GM20431 (cell line): ENCODE measurements around the gene NAA11.

Source experiments
- in situ Hi-C: fragments of 300-500 bp; cut with MseI, MboI; formaldehyde crosslinking; loops from one replicate; pipeline ENCODE4 v1.15.0; 2020; ENCODE audit warnings: low sequenced_read_pairs; ENCODE audit not compliant: unreplicated experiment

Gene NAA11

DNA sequence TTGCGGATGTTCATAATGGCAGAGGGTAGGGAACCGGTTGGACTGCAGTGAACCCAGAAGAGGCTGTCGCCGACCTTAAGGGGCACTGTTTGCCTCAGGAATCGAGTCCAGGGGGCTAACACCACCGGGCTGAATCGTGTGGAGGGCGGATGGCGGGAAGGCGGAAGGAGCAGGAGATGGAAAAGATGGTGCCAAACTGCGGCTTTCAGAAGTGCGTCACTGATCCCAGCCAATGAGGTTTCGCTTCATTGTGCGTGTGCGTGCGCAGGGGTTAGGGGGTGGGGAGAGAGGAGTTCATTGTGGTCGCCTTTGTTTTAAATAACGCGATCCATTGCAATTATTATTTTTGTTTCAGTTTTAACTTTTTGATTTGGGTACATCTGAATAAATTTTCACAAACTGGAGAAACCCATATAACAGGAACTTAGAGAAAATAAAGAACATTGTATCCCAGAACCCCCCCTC is at the start of gene NAA11:
TSS of gene NAA11 (minus strand) at position 198 of the 465 bp plus-strand sequence. CDS start at position 14, 184 bp downstream.
- in situ Hi-C loops: no loop called here

DNA sequence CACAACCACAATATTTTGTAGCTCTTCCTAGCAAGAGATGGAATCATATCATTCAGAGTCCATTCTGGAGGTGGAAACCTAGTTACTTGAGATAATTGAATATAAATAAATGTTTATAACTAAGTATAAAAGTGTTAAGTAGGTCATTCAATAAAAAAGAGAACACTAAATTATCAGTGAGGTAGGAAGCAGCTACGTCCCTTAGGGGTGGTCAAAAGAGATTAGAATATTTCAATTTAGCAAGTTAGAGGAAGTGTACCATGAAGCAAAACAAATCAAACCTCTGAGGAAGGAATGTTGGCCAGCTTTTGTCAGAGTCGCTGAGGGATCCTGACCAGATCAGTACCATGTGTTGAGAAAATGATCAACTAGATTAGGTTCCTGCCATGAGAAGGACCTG is 44.2 kb upstream of the NAA11 start:
- in situ Hi-C loops: no loop called here

DNA sequence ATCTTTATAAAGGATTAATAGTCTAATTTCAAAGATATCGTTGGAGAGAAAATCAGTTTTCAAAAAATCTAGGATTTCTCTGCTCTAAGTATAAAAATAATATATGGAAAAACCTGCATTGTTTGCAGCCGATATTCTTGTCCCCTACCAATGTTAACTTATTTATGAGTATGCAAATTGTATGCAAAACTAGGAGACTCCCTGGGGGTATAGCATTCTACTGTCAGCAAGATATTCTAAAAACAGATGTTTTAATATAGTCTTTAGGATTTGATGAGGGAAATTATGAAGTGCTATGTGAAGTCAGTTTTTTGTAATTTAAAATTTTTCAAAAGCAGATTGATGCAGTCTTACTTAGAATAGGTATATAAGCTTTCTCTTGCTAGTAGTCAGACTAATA is 41.2 kb upstream of the NAA11 start:
- in situ Hi-C loops: no loop called here

DNA sequence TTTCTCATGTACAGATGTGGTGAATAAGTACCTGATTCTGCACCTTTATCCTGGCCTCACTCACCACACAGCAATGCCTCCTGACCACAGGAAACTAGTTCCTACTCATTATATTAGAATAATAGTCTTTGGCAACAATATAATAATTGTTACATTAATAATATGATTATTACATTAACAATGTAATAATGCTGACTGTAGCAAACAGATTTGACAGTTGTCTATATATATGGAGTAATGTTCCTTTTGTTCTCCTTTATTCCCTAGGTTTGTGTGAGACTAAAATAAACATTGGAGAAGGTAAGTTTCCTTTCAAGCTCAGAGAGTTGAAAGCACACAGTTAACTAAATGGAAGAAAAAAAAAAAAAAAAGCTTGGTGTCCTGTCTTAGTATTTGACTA is 40.6 kb upstream of the NAA11 start:
- in situ Hi-C loops: no loop called here

DNA sequence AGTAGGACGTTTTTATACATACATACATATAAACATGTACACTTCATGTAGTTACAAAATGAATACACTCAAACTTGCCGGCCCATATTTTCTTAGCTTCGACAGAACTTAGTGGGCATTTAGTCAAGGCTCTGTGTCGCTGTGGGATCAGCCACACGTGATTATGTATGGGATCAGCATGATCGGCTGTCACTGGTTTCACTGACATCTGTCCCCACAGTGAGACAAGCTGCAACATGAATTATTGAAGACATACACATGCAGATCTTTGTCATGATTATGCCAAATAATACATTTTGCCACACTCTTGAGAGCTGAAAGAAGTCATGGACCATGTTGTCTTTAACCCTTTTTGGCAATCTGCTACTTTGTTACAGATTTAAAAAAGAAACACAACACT is 38.2 kb upstream of the NAA11 start:
- in situ Hi-C loops: no loop called here

DNA sequence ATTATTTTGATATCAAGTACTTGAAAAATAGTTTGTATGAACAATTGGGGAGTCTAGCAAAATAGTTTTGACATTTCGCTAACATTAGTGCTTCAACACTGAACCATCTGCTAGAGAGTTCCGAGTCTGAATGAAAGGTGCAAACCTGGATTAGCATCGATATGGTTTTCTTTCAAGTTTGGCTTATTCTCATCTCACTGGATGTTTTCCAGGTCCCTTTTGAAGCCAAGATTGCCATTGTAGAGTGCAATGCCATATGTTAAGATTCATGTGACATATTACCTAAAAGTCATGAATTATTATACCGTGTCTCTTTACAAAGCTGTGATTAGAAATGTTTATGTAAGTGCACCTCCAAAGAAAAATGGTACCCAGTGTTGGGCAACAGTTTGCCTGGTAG is 36.8 kb upstream of the NAA11 start:
- in situ Hi-C loops: no loop called here

DNA sequence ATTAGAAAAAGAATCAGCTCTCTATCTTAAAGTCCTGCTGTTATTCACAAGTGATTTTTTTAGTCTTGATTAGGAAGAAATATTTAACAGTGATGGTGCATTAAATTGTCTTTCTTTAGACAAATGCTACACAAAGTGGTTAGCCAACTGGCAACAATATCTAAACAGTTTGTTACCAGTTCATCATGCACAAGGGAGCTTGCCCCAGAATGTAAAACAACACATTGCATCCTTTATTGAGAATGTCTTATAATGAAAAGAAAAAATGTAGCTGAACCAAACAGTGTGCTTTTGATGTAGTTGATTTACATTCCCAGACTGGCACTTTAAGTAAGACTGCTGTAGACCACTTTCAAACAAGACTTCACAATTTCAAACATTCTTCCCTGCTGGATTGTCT is 34.1 kb upstream of the NAA11 start:
- in situ Hi-C loops: no loop called here

DNA sequence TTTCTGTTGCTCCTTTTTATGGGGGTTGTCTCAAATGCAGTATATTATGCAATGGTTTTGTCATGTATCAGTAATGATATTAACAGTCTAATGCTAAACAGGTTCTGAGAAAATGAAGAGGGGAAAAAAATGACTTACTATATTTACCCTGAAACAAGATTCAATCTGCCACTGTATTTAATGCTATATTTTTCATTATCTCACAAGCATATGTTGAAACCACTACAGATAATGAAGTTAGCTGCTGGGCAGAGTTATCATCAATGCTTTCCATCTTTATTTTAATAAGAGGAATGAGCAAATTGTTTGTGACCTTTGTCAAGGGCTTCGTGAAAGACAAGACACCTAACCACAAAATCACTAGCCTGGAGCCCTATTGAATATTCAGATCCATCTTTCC is 32.6 kb upstream of the NAA11 start:
- in situ Hi-C loops: no loop called here

DNA sequence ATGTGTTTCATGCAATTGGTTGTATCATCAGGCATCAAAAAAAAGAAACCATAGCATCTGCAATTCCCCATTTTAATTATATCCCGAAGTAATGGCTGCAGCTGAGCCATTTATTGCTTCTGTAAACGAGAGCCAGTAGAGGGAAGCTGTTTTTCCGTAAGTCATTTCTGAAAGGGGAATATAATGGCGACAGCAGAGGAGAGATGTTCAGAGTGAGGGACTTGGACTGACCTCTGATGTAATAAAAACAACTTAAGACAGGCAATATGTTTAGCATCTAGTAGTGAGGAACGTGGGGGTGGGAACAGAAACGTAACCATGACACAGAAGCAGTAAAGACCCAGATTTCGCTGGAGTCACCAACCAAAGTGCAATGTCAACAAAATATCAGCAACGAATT is 31.5 kb upstream of the NAA11 start:
- in situ Hi-C loops: no loop called here

DNA sequence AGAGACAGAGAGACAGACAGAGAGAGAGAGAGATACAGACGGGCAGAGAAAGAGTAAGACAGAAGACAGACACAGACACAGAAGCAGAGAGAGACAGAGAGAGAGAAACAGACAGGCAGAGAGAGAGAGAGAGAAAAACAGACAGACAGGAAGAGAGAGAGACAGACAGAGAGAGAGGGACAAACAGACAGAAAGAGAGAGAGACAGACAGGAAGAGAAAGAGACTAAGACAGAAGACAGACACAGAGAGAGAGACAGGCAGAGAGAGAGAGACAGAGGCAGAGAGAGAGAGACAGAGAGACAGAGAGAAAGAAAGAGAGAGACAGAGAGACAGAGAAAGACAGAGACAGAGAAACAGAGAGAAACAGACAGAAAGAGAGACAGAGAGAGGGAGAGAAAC is 27.2 kb upstream of the NAA11 start:
- in situ Hi-C loops: no loop called here

DNA sequence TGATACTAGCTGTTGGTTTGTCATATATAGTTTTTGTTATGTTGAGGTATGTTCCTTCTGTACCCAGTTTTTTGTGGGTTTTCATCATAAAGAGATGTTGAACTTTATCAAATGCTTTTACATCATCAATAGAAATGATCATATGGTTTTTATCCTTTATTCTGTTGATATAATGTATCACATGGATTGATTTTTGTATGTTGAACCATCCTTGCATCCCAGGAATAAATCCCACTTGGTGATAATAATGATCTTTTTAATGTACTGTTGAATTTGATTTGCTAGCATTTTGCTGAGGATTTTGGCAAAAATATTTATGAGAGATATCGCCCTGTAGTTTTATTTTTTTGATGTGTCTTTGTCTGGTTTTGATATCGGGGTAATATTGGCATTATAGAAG is 22.5 kb upstream of the NAA11 start:
- in situ Hi-C loops: no loop called here

DNA sequence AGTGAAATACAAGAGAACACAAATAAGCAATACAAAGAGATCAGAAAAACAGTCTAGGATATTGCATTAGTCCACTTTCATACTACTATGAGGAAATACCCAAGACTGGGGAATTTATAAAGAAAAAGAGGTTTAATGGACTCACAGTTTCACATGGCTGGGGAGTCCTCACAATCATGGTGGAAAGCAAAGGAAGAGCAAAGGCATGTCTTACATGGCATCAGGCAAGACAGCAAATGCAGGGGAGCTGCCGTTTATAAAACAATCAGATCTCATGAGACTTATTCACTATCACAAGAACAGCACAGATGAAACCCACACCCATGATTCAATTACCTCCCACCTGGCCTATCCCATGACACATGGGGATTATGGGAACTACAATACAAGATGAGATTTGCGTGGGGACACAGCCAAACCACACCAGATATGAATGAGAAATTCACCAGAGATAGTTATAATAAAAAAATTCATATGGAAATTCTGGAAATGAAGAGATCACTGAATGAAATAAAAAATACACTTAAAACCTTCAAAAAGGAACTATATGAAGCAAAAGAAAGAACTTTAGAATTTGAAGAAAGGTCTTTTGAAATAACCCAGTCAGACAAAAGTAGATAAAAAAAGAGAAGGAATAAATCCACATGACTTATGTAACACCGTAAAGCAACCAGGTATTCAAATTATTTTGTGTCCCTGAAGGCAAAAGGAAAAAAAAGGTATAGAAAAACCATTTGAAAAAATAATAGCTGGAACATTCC is 16.2 kb upstream of the NAA11 start:
- in situ Hi-C loops: no loop called here

DNA sequence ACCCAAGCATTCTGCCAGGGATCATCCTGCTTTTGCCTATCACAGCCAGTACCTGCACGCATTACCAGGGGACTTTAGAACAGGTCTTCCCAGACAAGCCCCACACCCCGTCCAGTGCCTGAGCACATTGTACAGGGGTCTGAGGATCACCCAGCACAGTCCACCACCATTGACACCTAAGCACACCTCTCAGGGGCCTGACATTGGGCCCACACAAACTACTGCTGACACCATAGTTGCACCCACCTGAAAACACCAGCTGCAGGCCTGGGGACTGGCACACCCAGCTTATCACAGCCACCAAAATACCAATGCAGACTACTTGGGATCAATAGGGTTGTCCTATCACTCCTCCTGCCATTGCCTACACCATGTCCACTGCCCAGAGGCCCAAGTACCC is 14.7 kb upstream of the NAA11 start:
- in situ Hi-C loops: no loop called here

DNA sequence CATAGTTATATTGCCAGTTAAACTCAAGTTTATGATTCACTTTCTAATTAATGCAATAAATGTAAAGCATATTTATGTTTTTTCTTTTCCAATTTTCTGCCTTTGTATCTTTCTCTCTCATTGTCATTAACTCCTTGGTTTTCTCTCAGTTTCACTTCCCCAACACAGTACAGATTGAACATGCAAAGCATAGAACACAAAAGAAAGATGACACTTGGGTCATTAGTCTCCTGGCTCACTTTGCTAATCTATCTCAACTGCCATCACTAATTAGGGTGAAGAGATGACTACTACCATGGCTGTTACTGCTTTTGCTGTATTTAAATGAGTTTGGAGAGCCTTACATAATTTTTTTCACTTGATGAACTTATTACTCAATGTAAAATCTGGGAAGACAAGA is 12.3 kb upstream of the NAA11 start:
- in situ Hi-C loops: no loop called here

DNA sequence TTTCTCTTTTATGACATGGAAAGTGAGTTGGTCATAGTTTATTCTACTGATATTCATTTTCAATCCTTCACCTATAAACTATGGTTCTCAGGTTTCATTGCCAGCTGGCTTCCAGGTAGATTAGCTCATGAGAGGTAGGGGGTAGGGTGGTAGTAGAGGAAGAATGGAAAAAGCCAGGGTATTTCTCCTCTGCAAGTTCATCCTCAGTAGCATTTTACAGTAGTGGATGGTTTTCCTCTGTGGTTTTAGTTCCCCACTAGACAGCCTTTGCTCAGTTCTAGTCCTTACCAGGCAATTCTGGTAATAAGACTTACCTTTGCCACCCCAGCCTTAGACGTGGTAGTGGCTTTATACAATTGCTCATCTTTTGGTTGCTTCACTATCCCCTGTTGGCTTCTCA is 8.9 kb upstream of the NAA11 start:
- in situ Hi-C loops: no loop called here

DNA sequence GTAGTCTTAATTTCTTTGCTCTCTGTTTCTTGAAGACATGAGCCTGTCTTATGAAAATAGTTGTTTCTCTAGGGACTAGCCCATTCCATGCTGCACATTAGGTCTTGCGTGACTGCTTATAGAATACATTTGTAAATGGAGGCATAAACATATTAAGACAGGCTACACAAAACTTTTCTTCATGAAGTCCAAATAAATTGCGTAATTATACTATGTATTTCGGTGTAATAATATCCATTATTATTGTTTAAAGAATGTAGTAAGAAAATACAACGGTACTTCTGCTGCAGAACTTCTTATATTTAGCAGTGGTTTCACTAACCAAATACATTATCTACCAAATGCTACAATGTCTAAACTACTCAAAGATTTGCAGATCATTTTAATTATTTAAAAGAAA is 8.5 kb upstream of the NAA11 start:
- in situ Hi-C loops: no loop called here

DNA sequence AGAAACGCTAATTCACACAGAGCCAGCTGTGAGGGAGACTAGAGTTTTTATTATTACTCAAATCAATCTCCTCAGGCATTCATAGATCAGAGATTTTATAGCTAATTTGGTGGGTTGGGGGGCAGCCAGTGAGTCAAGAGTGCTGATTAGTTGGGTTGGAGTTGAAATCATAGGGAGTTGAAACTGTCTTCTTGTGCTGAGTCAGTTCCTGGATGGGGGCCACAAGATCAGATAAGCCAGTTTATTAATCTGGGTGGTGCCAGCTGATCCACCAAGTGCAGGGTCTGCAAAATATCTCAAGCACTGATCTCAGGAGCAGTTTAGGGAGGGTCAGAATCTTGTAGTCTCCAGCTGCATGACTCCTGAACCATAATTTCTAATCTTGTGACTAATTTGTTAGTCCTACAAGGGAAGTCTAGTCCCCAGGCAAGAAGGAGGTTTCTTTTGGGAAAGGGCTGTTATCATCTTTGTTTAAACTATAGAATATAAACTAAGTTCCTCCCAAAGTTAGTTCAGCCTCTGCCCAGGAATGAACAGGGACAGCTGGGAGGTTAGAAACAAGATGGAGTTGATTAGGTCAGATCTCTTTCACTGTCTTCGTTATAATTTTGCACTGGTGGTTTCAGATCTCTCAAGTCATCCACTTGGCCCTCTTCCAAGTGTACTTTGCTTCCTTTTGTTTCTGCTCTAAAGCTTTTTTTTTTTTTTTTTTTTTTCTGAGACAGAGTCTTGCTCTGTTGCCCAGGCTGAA is 5.4 kb upstream of the NAA11 start:
- in situ Hi-C loops: no loop called here

DNA sequence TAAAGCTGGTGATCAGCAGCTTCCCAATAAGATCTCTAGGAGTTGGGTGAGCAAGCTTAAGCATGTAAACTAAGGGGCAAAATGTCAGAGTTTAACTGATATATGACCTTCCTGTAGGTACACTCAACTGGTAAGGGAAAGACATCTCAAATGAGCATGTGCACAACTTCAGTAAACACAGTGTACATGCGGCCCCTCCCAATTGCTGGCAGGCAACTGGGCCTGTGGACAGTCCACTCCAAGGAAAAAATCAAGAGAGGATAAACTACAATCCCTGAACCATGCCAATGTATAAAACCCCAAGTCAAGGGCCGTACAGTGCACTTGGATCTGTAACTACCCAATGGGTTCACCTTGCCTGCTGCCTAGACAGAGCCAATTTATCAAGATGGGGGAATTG is 4.9 kb upstream of the NAA11 start:
- in situ Hi-C loops: no loop called here

DNA sequence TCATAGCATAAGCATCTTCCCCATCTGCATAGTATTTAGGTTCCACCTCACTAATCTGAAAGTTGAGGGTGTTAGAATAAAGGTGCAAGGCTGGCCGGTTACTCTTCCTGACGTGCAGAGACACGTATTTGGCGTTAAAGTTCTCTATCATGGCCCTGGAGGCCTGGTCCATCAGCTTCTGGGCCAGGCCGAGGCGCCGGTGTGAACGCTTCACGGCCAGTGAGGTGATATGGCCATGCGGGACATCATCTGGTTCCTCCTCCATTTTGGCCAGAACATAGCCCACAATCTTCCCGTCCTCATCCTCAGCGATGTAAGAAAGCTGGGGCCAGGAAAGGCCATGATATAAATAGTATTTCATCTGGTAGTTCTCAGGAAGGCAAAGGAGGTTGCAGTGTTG is 425 bp downstream of the NAA11 start:
- in situ Hi-C loops: no loop called here

DNA sequence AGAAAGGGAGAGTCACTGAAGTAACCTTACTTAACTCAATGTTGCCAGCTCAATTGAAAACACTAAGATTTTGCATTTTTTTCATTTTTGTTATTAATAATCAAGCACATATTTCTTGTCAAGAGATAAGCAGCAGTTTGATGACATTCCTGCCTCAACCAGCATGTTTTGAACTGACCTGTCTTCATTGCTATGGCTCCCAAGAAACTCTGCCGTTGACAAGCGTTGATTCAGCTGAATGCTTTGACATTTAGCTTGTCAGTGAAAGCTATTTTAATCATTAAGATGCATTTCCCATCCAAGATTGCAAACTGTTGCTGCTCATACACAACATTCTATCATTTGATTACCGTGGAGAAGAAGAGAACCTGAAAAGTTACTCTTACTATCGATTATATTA is 5.9 kb downstream of the NAA11 start:
- in situ Hi-C loops: no loop called here

DNA sequence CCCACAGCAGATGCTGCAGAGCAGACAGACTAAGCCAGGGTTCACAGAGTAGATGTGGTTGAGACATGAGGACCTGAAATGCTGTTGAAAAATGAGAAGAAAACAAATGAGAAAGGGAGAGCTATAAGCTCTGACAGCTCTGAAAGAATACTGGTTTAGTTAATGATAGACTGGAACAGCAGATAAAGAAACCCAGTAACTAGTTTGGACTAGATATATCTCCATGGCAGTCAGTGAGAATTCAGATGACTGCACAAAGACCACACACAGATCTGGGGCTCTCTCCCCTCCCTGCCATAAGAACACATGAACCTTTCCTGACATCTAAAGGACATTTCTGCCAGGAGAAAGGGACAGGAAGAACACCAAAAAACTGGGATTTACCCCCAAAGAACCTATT is 8.2 kb downstream of the NAA11 start:
- in situ Hi-C loops: no loop called here

DNA sequence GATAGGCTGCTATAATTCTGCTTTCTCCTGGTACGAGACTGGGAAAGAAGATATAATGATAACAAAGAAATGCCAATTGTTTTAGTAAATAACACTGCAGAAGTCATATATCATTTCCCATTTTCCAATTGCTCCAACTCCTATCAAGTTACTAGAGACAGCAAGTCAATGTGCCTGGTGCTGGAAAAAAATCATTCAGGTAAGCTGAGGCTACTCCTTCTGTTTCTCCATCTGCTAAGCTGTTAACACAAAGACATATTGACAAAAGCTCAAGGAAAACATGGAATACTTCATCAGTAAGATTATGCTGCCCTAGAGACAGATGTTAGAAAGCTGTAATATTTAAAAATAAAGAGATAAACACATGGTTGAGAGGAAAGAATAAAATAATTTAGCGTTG is 10.0 kb downstream of the NAA11 start:
- in situ Hi-C loops: no loop called here
